Kidney tubule cell (primary cell): Measurements from ENCODE around the gene ZNF853.

ENCODE experiments used
- DNase-seq: peaks from one replicate; pipeline ENCODE4 v3.0.0-alpha.2; 2018; ENCODE audit warnings: low spot score

ZNF853 gene

DNA sequence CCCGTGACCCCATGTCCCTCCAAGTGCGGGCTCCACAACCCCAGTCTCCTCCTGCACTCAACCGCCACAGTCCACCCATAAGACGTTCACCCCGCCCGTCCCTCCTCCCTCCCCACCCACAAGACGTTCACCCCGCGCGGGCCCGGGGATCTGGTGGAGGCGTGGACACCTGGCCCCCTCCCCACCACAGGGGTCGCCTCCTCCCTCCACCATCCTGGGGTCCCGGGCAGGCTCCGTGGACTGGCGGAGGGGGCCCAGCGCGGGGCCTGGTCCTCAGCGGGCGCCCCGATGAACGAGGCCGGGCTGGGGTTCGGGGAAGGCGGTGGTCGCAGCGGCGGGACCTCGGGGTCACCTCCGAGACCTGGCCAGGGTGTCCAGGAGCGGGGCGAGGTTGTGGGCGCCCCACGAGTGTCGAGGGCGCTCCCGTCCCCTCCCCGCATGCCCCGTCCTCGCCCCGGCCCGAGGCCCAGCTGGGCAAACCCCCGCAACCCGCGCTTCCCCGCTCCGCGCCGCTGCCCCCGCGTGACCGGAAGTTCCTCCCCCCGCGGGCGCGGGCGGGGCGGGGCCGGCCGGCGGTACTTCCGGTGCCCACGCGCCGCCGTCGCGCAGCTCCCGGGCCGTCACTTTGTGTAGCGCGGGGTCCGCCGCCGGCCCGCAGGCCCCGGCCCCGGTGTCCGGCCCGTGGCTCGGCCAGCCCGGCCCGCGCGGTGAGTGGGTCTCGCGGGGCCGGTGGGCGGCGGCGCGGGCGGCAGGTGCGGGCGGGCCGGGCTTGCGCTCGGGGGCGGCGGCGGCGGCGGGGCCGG, 21.5 kb downstream of the ZNF853 start, which contains the start of gene ZNF316:
ZNF316 (plus strand) TSS at position 578 of the 803 bp plus-strand sequence. CDS start 5,092 bp downstream, outside the sequence.
- DNase-seq: peak; percentile 59

DNA sequence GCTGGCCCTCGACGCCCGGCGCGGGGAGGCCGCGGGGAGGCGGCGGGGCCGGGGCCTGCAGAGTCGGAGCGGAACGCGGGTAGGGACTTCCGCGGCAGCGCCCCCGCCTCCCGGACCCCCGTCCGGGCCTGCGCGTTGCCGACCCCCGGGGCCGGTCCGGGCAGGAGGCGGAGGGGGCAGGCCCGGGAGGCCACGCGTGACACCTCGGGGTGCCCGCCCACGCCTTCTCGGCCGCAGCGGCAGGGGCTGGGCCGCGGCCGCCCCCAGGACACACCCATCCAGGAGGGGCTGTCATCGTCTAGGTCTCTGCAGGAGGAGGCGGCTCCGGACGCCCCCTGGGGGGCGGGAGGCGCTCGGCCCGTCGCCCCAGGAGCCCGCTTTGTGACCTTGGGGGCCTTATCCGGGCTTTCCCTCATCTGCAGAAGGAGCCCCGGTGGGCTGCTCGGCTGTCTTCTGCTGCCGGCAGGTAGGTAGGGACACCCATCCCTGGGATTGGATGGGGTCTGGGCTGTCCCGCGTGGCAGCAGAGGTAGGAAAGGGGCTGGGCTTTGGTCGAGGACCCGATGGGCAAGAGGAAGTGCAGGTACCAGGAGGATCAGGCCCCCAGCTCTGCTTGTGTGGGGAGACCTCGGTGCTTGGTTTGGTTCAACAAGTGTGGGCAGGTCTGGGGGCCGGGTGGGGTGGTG, 22.3 kb downstream of the ZNF853 start:
- peak; percentile 33 for DNase-seq

DNA sequence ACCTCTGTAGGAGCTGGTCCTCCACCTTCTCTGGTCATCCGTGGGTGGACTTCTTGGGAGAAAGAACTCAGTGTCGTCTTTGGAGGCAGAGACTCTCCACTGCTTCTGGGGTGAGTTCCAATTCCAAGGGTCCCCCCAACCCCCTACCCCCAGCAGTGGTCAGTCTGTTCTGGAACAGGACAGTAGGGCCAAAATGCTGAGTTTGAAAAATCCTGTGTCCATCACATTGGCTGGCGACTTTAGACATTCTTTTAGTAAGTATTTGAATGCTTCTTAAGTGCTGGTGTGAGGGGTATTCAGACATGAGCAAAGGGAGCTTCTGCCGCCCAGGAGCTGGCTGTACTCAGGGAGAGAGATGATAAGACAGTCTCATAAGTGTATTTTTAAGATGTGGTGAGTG, 23.6 kb downstream of the ZNF853 start:
- DNase-seq: no peak

DNA sequence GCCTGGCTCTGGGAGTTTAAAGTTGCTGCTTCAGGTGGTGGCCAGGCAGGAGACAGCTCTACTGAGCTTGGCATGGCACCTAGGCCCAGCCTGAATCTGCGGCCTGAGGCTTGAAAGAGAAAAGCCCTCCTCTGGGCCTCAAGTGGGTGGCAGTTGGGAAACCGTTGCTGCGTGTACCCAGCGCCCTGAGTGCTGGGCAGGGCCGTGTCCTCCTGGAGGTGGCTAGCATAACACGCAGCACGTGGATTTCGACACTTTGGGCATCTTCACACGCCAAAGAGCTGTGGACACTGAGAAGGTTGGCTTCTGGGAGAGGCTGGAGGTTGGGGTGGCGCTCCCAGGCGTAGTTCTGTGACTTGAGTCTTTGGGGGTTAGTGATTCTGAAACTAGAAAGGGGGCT, 24.2 kb downstream of the ZNF853 start:
- no peak for DNase-seq

DNA sequence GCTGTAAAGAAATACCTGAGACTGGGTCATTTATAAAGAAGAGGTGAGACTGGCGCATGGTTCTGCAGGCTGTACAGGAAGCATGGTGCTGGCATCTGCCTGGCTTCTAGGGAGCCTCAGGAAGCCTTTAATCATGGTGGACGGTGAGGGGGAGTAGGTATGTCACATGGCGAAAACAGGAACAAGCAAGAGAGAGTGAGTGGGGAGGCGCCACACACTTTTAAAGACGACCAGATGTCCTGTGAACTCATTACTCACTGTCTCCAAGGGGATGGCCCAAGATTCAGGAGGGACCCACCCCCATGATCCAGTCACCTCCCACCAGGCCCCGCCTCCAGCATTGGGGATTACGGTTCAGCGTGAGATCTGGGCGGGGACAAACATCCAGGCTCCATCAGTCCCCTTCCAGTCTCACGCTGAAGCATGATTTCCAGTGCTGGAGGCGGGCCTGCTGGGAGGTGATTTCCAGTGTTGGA, 24.9 kb downstream of the ZNF853 start:
- DNase-seq: no peak

DNA sequence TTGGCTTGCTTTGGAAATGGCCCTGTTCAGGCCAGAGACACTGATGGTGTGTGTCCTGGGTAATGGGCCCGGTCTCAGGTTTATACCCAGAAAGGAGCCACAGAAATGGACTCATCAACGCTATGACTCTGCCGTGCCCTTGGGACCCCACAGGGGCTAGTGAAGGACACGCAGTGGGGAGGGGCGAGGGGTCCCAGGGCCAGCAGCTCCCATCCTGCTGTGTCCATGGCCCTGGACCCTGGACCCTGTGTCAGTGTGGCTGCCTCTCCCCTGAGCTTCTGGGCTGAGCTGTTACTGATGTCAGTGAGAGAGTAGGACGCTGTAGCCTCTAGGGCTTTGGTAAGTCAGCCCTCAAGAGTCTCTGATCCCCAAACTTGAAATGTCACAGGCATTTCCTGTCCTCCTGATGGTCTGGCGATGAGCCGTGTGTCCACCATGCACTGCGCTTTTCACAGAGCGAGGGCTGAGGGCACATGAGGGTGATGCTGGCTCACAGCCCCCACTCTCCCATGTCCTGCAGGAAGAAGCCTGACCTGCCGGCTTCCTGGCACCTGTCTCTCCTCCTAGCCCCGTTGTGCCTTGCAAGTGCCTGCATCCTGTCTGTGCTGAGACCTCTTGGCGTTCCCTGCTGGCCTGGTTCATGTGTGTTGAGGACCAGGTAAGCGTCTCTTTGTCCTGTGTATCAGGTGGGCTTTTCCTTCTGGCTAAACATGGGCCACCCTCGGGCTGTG, 26.1 kb downstream of the ZNF853 start:
- no peak for DNase-seq

DNA sequence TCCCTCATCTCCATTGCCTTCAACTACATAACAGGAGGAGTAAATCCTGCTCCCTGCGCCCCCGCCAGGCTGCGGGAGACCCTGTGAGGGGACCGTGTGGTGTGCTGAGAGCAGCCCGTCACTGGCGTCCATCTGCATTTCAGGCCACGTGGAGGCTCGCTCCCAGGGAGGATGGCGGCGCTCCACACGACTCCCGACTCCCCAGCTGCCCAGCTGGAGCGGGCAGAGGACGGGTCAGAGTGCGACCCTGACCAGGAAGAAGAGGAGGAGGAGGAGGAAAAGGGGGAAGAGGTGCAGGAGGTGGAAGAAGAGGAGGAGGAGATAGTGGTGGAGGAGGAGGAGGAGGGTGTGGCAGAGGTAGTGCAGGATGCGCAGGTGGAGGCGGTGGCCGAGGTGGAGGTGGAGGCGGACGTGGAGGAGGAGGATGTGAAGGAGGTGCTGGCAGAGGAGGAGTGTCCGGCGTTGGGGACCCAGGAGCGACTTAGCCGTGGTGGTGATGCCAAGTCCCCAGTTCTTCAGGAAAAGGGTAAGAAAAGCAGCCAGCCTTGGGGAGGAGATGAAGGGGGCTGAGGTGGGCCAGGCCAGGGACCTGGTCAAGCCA, 26.9 kb downstream of the ZNF853 start:
- no peak for DNase-seq

DNA sequence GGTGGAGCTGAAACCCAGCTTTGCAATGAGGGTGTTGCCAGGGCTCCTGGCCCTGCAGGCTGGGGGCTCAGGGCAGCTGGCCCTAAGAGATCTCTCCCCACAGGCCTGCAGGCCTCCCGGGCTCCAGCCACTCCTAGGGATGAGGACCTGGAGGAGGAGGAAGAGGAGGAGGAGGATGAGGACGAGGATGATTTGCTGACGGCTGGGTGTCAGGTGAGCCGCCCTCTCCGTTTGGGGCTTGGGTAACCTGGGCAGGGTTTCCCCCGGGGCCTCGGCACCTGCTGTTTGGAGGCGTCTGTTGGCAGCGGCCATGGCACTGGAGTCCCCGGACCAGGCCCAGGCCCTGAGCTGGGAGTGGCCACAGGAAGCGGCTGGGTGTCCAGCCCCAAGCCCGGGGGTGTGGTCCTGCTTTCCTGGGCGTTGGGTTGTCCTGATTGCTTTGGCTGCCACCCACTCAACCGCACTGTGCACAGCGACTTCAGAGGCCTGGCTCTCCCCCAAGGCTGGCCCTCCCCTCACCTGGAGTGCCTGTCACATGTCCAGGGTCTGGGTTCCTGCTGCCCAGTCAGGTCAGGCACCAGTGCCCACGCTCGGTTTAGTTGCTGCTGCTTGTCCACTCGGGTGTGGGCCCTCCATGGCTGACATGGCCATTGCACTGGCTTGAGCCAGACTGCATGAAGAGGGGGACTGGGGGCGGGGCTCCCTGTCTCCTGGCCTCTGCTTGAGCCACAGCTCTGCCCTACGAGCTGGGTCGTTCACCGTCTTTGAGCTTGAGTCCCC, 27.6 kb downstream of the ZNF853 start:
- no peak for DNase-seq

DNA sequence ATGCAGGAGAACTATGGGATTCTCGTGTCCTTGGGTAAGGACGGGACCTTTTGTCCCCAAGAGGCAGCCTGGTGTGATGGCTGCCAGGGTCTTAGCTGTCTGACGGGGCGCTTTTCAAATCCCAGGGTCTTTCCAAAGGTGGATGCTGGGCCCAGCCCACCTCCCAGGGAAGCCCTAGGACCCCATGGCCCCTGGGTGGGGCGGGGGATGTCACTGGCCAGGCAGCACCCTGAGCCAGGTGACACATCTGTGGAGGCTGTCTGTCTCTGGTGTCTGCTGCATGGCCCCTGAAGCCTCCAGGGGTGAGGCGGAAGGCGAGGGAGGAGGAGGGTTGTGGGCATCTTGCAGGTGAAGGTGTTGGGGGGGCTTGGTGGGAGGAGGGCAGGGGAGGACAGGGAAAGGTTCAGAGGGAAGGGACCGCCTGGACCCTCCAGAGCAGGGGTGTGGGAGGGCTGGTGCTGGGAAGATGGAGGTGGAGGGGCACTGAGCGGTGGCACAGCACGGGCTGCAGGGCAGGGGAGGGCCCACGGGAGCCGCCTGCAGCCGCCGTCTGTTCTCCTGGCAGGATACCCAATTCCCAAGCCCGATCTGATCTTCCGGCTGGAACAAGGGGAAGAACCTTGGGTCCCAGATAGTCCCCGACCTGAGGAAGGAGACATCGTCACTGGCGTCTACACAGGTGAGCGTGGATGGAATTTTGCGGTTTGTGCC, 28.7 kb downstream of the ZNF853 start:
- DNase-seq: no peak

DNA sequence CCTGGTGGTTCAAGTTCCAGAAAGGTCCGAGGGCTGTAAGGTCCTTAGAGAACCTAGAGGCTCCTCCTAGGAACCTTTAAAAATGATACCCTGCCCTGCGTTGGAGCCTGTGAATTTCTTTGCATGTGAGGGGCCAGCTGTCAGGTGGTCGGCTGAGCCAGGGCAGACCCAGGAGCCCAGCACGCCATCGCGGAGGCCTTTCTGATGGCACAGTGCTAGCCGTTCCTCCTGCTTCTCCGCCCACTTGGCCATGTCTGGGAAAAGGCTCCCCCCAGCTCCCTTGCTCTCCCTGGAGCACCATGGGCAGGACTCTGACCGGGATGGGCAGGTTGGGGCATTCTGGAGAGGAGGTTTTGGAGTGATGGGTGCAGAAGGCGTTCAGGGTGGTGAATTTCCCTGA, 29.3 kb downstream of the ZNF853 start:
- DNase-seq: no peak

DNA sequence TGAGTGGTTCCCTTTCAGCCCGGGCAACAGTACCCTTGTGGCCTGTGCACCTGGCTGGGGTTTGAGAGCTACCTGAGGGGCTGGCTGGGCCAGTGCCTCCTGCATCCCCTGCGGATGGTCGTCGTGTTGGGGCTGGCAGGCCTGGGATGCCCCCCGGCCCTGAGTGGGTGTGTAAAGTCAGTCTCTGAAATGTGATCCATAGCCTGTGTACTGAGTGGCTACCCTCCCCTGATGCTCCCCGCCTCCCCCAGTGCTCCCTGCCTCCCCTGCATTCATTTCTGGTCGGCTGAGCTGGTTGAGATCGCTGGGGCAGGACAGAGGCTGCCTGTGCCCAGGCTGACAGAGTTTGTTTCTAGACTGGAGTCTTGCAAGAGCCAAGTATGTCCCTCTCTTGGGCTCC, 31.1 kb downstream of the ZNF853 start:
- no peak for DNase-seq

DNA sequence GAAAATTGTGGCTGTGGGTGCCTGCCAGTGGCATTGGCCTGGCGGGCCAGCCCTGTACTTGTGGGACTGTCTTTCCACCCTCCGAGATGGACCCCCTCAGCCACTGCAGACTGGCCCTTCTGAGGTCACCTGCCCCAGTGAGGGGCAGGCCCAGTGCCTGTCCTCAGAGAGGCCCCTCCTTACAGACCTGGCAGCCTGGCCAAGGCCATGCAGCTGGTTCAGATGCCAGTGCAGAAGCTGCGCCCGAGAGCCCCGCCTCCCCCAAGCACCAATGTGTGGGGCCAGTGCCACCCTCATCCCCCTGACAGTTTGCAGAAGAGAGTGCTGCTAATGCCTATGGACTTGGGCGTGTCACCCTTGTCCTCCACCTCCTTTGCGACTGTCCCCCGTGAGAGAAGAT, 31.7 kb downstream of the ZNF853 start:
- DNase-seq: no peak

DNA sequence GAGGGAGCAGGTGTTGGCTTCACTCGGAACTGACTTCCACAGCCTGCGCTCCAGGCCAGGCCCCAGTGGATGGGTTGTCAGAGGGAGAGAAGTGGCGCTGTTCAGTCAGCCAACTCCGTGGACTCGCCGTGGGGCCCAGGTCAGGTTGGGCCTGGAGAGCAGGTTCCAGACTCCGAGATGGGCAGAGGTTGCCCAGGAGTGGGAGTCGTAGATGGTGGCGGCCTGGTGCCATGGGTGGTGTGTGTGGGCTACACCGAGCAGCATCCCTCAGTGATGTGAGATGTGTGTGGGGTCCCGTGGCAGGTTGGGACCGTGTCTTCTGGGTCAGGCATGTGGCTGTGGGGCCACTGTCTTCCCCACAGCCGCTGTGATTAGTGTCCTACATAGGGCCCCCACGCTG, 32.1 kb downstream of the ZNF853 start:
- no peak for DNase-seq

DNA sequence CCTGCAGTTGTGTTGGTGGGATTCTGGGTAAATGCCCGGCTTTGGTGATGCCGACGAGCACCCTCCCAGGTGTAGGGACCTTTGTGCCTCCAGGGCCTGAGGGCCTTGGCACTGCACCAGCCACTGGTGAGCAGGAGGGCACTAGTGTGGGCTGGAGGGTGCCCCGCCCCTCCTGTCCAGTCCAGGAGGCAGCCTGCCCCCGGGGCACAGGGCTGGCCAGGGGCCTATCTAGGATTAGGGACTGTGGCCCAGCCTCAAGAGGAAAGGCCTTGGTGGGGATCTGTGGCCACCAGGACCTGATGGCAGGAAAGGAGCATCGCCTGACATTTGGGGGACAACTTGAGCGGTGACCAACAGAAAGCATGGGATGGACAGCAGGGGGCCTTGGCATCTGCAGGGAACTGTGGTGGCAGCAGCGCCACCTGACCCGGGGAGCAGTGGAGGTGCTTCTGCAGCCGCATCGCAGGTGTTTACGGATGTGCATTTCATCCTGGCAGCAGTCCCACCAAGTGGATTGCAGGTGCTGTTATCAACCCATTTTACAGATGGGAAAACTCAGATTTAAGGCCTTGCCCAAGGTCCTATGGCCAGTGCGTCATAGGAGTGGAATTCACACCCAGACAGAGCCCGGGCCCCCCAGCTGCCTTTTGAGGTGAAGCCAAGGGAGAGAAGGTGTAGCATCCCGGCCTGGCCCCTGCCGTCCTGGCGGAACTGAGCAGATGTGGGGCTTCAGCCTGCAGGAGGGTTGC, 32.8 kb downstream of the ZNF853 start:
- no peak for DNase-seq

DNA sequence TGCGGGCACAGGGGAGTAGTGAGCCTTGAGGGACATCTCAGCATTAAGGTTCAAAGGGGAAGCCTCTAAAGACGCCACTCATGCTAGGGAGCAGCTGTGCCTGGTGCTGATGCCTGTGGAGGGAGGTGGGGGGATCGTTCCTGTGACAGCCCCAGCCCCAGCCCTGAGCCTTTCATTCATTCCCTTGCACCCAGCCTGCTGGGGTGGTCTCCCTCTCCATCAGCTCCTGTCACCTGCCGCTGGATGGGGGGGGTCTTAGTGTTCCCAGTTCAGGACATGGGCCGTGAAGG, 33.4 kb downstream of the ZNF853 start:
- DNase-seq: no peak

DNA sequence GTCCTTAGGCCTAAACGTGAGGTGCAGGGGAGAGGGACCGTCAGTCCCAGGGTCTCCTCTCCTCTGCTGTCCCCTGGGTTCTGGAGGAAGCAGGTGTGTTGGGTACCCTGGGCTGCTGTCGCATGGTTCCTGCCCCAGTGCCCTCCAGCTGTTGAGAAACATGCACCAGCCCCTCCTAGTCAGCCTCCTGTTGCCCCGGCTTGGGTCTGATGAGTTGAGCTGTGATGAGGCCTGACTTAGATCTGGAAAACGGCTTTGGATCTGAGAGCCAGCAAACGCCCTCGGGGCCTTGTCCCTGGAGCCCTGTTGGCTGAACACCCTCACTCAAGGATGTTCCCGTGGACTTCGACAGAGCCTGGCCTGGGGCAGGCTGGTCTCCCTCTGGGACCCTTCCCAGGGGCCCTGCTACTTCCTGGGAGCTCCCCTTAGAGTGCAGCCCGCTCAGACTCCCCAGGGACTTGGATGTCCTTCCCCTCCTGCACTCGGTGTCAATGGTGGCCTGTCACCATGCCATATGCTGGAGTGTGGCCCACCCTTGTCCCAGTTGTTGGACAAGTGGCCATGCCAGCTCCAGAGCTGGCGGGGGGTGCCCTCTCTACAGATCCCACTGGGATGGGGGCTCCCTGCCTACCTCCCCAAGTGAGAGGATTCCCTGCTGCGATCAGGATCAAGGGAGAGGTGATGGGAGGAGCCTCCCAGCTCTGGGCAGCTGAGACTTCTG, 34.0 kb downstream of the ZNF853 start:
- DNase-seq: no peak

DNA sequence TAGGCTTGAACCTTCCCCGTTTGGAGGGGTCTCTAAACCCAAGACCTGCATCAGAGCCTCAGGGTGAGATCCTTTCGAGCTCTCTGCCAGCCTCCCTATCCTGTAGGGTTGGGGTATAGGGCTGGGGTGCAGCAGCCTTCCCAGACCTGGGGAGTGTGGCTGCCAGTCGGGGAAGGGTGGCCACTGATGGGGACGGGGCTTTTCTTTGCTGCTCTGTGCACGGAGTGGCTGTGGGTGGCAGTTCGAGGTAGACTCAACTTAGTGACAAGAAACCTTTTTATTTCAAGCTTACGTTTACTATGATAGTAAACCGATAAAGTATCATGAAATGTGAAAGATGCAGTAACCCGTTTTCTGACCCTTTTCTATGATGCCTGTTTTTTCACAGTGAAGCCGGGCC, 34.7 kb downstream of the ZNF853 start:
- no peak for DNase-seq

DNA sequence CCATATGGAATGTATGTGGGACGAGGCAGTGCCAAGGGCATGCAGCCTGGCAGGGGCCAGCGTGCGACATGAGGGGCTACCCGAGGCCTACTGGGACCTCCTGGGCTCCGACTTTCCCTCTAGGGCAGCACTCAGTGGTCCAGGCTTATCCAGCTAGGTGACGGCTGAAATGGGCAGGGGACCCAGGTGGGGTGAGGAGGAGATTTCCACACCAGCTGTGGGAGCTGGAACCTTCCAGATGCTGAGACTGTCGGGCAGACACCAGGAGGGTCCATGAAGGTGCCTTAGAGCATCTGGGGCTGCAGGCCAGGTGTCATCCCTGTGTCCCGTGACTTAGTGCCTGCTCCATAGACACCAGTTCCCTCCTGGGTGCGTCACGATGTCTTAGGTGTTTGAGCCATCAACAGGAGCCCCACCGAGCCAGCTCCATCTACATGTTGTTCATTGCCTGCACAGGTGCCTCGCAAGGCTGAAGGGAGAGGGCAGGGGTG, 35.2 kb downstream of the ZNF853 start:
- no peak for DNase-seq

DNA sequence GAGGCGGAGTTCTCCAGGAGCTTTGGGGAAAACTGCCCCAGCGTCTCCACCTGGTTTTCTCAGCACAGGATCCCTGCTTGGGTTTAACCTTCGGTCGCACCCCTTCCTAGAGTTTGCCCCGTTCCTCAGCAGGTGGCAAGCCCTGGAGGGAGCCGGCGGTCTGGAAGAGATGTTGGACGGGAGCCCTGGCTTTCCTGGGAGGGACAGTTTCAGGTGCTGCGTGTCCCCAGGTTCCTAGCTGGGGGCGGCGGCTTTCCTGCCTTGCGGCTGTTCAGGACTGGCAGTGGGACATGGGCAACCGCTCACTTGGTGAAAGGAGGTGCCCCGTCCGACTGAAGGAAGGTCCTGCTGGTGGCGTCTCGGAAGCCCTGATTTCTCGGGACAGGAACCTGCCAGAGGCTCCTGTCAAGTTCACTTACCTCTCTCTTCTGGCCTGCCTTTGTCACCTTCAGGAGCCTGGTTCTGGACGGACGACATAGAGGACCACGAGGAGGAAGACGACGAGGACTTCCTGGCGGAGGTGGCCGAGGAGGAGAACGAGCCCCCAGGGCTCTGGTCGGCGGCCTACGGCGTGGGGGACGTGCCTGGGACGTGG, 36.5 kb downstream of the ZNF853 start:
- DNase-seq: no peak
